ENCODE measurements around the gene GUCY2C.

DNA sequence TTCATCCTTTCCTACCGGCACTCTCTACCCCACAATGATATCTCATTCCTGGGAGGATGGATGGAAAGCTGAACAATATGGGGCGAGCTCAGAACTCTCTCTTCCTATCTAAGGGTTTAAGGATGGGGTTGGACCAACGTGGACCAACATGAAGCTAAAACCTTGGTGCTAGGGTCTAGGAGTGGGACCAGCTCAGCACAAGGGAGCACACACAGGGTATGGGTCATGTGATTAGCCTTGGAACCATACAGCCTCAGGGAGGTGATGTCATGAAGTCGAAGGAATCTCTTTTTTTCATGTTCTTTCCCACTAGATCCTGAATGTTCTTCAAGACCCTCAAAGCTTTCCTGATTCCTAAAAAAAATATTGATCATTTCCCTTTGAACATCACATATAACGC lies 3.3 kb downstream of the GUCY2C start:
- TF ChIP-seq, protein P1, sequence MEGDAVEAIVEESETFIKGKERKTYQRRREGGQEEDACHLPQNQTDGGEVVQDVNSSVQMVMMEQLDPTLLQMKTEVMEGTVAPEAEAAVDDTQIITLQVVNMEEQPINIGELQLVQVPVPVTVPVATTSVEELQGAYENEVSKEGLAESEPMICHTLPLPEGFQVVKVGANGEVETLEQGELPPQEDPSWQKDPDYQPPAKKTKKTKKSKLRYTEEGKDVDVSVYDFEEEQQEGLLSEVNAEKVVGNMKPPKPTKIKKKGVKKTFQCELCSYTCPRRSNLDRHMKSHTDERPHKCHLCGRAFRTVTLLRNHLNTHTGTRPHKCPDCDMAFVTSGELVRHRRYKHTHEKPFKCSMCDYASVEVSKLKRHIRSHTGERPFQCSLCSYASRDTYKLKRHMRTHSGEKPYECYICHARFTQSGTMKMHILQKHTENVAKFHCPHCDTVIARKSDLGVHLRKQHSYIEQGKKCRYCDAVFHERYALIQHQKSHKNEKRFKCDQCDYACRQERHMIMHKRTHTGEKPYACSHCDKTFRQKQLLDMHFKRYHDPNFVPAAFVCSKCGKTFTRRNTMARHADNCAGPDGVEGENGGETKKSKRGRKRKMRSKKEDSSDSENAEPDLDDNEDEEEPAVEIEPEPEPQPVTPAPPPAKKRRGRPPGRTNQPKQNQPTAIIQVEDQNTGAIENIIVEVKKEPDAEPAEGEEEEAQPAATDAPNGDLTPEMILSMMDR (IDR thresholded peaks at IDR 0.05): no peak
- no peak for TF ChIP-seq POLR2A (IDR thresholded peaks at IDR 0.05)
